GM08714 (cell line): ENCODE results near the gene MRPL19.

Experiments used
- H3K4me3 ChIP-seq: fragments of 200-500 bp; sonication (Bioruptor generic); 2 replicates; pipeline ENCODE4 v1.5.1; 2014; ENCODE audit warnings: mild to moderate bottlenecking, low read length, inconsistent platforms
- ZNF274 ChIP-seq: IDR thresholded peaks from 2 replicates; pipeline ENCODE4 v1.6.1; 2012; ENCODE audit warnings: mild to moderate bottlenecking, low read depth, low read length

The MRPL19 gene

DNA sequence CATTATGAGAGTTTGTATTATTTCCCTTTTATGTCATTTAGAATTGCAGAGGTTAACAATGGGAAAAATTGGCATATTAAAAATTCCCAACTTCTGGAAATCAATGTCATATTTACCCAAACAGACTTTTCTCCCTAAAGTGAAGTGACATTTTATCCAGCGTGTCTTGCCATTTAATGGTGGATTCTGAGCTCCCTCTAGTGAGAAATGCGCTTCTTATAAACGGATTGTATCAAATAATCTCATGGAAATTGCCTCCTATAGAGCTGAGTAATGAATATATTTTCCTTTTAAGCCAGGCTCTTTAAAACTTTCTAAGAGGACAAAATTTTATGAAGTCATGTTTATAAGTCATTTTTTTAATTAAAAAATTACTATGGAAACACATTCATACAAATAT is 69.8 kb downstream of the MRPL19 start:
- no peak for TF ChIP-seq ZNF274
- no peak overlapping the region for H3K4me3 ChIP-seq

DNA sequence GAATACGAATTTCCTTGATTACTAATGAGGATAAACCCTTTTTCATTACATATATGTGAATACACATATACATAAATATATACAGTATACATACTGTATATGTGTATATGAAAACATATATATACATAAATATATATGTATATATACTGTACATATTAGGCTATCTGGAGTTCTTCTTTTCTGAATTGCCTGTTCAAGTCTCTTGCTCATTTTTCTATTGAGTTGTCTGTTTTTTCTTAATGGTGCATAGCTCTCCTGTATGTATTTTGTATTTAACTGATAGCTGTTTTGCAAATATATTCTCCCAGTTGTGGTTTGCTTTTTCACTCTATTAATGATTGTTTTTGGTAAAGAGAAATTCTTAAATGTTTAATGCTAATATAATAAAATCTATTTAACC is 73.0 kb downstream of the MRPL19 start:
- no peak for TF ChIP-seq ZNF274
- H3K4me3 ChIP-seq = no peak overlapping the region

DNA sequence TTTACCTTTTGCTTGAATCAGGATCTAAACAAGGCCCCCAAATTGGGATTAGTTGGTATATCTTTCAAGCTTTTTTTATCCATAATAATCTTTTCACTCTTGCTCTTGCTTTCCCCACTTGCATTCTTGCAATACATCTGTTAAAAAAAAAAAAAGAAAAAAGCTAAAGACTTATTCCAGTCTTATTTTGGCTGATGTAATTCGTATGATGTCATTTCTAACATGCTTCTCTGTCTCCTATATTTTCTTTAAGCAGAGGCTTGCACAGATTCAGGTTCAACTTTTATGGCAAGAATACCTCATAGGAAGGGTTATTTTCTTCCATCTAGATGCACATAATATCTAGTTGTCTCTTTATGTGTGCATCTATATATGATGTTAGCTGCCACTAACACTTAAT is 73.9 kb downstream of the MRPL19 start:
- TF ChIP-seq ZNF274 = no peak

DNA sequence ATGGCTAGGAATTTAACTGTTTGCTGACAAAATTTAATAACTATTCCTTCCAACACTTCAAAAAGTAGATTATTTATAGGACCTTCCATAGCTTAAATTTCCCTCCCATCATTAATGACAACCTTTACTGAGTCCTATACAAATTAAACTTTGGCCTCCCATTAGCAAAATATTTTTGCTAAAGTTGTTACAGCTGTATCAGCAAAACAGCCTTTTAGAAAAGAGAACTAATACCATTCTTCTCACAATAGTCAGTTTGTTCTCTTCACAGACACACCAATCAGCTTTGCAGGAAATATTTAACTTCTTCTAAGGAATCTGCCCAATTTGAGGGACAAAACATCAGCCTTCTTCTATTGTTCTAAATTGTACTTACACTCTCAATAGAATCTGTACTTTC is 76.1 kb downstream of the MRPL19 start:
- no peak overlapping the region for H3K4me3 ChIP-seq
- no peak for TF ChIP-seq ZNF274

More for the DNA sequence above, 73.9 kb downstream of the MRPL19 start:
- no peak overlapping the region for H3K4me3 ChIP-seq

DNA sequence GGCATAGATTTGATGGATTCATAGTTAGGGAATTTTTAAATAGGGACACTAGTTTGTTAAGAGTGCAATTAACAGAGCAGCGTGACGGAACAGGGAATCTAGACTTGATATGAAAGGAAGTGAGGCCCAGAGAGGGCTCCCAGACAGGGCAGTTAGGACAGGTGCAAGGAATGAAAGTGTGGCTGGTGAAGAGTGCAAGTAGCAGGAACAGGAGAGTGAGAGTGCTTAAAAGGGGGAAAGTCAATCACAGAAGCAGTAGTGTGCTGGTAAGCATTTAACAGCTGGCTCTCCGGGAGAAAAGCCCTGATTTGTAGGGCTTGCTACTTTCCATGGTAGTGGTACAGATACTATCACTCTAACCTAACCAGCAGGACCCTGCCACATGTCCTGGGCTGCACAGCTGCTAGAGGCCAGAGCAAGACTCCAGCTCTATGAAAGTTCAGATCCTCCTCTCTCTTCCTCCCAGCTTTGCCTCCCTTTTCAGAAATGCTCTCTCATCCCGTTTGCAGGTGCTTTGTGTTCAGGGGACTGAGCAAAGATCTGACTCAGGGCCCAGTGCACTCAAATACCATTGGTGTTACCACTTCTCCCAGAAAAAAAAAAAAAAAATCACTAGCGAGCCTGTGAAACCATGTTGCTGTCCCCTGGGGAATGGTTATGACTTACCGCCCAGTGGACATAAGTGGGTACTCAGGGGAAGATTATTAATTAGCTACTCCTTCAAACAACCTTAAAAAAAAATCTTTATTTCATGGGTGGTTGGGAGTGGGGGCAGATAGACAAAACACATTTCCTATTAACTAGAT is 82.2 kb downstream of the MRPL19 start:
- TF ChIP-seq ZNF274 = no peak
- H3K4me3 ChIP-seq = no peak overlapping the region

DNA sequence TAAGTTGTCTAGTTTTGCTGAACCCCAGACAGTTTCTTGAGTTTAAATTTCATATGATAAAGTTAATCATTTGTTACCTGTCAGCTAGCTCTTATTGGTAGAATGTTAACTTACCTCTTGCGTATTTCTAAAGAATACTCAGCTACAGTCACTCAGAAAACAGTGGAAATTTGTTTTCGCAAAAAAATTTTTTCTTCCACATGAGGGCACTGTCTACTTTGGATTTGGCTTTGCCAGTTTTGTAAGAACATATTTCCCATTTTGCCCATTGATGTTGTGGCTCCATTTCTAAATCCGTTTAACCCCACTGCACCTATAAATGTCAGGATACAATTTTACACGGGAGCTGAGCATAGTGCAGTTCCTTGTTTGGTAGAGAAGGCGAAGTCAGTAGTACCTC is 83.3 kb downstream of the MRPL19 start:
- no peak for TF ChIP-seq ZNF274
- no peak overlapping the region for H3K4me3 ChIP-seq

DNA sequence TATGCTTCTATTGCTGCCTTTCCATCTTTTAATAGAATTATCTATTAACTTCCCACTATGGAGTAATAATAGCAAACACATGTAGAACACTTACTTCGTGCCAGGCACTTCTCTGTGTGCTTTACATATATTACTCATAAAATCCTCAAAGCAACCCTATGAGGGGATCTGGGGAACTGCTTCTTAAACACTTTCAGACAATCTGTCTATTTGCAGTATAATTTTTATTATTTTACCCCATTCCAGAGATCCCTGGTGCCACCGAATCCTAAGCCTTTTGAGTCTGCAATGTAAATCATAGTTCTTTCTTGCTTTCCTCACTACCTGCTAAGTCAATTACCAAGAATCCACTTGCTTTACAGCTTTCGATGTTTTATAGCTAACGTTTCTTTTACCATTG is 89.7 kb downstream of the MRPL19 start:
- H3K4me3 ChIP-seq = no peak overlapping the region
- no peak for TF ChIP-seq ZNF274

DNA sequence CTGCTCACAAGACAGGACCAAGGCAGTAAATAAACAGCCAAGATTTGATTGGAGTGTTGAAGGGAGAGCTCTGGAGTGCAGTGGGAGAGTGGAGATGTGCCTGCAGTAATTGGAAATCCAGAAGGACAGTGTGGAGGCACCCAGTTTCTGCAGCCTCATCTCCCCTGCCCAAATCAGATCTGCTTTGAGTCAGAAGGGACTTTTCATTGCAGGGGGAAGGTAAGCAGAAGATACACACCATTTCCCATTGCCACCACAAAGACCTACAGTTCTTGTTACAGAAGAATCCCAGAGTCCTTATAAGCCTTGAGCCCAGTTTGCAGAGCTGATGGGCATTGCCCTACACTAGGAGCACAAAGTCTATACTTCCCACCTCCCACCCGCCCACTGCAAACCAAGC is 91.4 kb downstream of the MRPL19 start:
- H3K4me3 ChIP-seq = no peak overlapping the region
- TF ChIP-seq ZNF274 = no peak
